MM.1S (cell line): ENCODE results near the gene CDH2.
"Not testable (repeated sequence)": the region's sequence is repeated elsewhere in the genome, so short reads cannot be mapped to it uniquely, and the experiment has no call there.

ENCODE experiments used
- DNase-seq: peaks from one replicate; pipeline ENCODE4 v3.0.0-alpha.2; 2015
- H2AFZ ChIP-seq: fragments of 300-600 bp; sonication (generic); 2 replicates; pipeline ENCODE4 v1.6.0; 2016; ENCODE audit warnings: antibody characterized with exemption, low read length
- H3F3A ChIP-seq: fragments of 300-600 bp; sonication (generic); 2 replicates; pipeline ENCODE4 v1.6.1; 2016; ENCODE audit warnings: mild to moderate bottlenecking, antibody characterized with exemption, low read length, moderate library complexity, mixed read lengths; ENCODE audit not compliant: insufficient read depth
- H3K27ac ChIP-seq: fragments of 300-600 bp; sonication (generic); 2 replicates; pipeline ENCODE4 v1.5.1; 2016; ENCODE audit warnings: mild to moderate bottlenecking, low read length
- H3K27me3 ChIP-seq: fragments of 300-600 bp; sonication (generic); replicated peaks from 2 replicates; pipeline ENCODE4 v1.6.0; 2016; ENCODE audit warnings: low read length; ENCODE audit not compliant: insufficient read depth
- H3K36me3 ChIP-seq: fragments of 300-600 bp; sonication (generic); replicated peaks from 2 replicates; pipeline ENCODE4 v1.6.1; 2016; ENCODE audit warnings: mild to moderate bottlenecking, low read length, mixed read lengths; ENCODE audit not compliant: insufficient read depth
- H3K4me1 ChIP-seq: fragments of 300-600 bp; sonication (generic); 2 replicates; pipeline ENCODE4 v1.6.1; 2016; ENCODE audit warnings: low read length, mixed read lengths
- H3K4me2 ChIP-seq: fragments of 300-600 bp; sonication (generic); 2 replicates; pipeline ENCODE4 v1.6.0; 2016; ENCODE audit warnings: low read depth, low read length
- H3K4me3 ChIP-seq: fragments of 300-600 bp; sonication (generic); 2 replicates; pipeline ENCODE4 v1.5.1; 2016; ENCODE audit warnings: low read length, mixed read lengths
- H3K79me2 ChIP-seq: fragments of 300-600 bp; sonication (generic); 2 replicates; pipeline ENCODE4 v1.6.1; 2016; ENCODE audit warnings: mixed run types, low read length, mixed read lengths
- H3K9ac ChIP-seq: fragments of 300-600 bp; sonication (generic); 2 replicates; pipeline ENCODE4 v1.6.1; 2016; ENCODE audit warnings: low read length, mixed read lengths
- H3K9me2 ChIP-seq: fragments of 300-600 bp; sonication (generic); replicated peaks from 2 replicates; pipeline ENCODE4 v1.6.1; 2016; ENCODE audit warnings: mild to moderate bottlenecking, low read length, mixed read lengths; ENCODE audit not compliant: insufficient read depth
- H3K9me3 ChIP-seq: fragments of 300-600 bp; sonication (generic); replicated peaks from 2 replicates; pipeline ENCODE4 v1.6.1; 2016; ENCODE audit warnings: mild to moderate bottlenecking, low read length, mixed read lengths; ENCODE audit not compliant: insufficient read depth
- H4K20me1 ChIP-seq: fragments of 300-600 bp; sonication (generic); 2 replicates; pipeline ENCODE4 v1.6.1; 2016; ENCODE audit warnings: mild to moderate bottlenecking, low read length, moderate library complexity, mixed read lengths; ENCODE audit not compliant: insufficient read depth
- EZH2 ChIP-seq: fragments of 300-600 bp; sonication (generic); optimal IDR thresholded peaks from 2 replicates; pipeline ENCODE3; 2017; ENCODE audit warnings: low read depth, mild to moderate bottlenecking, antibody characterized with exemption, low read length, mixed read lengths
- EZH2phosphoT487 ChIP-seq: fragments of 300-600 bp; sonication (generic); IDR thresholded peaks from 2 replicates; pipeline ENCODE4 v1.6.1; 2018; ENCODE audit warnings: antibody characterized with exemption, low read length
- TF ChIP-seq, protein P1 (sequence below): fragments of 300-600 bp; sonication (generic); IDR thresholded peaks from 2 replicates; pipeline ENCODE4 v1.5.1; 2016; ENCODE audit warnings: antibody characterized with exemption, low read length, mixed read lengths

Gene CDH2

DNA sequence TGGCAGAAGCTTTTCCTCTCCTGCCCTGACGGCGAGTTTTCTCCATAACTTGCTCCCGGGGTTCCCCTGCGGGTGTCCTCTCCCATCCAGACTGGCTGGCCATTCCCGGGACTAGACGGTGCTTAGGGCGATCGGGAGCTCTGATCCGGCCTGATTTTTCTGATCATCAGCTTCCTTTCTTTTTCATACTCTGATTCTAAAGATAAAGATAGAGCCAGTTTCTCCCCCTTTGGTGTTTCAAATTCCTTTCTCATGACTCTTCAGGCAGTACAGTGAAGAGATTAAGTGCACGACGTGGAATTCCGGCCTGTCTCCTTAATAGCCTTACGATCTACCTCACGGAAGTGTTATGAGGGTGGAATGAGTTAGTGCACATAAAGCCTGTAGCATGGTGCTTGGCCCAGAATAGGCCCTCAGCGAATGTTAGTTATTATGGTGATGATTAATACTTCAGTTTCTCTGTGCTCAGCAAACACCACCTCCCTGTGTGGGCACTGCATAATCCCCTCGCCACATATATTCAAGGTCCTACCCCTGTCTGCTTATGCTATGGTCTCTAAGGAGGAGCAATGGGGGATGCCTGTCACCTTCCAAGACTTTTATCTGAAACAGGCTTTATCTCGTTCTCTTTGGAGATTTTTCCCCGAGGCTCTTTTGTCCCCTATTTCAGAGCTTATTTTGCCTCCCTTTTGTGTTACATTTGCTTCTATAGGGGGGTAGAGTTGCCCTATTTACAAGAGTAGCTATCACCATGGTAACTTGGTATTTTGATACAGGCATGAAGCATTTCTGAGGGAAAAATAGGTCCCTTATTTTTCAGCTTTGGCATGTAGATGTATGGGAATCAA, 254.8 kb downstream of the CDH2 start:
- no peaks in the 10 kb centered on the region for H3K9me3 ChIP-seq
- no peak overlapping the region for H3K4me2 ChIP-seq
- H3K79me2 ChIP-seq = no peaks in the 10 kb centered on the region
- no peak overlapping the region for H3K27ac ChIP-seq
- H3K9ac ChIP-seq = no peak overlapping the region
- no peak overlapping the region for H3K4me3 ChIP-seq
- H2AFZ ChIP-seq = no peak overlapping the region
- DNase-seq = no peak
- H3F3A ChIP-seq = no peaks in the 10 kb centered on the region
- TF ChIP-seq EZH2 (no peak), EZH2phosphoT487 (no peak)
- TF ChIP-seq, protein P1, sequence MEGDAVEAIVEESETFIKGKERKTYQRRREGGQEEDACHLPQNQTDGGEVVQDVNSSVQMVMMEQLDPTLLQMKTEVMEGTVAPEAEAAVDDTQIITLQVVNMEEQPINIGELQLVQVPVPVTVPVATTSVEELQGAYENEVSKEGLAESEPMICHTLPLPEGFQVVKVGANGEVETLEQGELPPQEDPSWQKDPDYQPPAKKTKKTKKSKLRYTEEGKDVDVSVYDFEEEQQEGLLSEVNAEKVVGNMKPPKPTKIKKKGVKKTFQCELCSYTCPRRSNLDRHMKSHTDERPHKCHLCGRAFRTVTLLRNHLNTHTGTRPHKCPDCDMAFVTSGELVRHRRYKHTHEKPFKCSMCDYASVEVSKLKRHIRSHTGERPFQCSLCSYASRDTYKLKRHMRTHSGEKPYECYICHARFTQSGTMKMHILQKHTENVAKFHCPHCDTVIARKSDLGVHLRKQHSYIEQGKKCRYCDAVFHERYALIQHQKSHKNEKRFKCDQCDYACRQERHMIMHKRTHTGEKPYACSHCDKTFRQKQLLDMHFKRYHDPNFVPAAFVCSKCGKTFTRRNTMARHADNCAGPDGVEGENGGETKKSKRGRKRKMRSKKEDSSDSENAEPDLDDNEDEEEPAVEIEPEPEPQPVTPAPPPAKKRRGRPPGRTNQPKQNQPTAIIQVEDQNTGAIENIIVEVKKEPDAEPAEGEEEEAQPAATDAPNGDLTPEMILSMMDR = no peak
- H3K4me1 ChIP-seq = no peaks in the 10 kb centered on the region
- H3K36me3 ChIP-seq = no peaks in the 10 kb centered on the region
- H3K27me3 ChIP-seq = no peaks in the 10 kb centered on the region
- no peaks in the 10 kb centered on the region for H4K20me1 ChIP-seq
- no peaks in the 10 kb centered on the region for H3K9me2 ChIP-seq

- Histone ChIP-seq H3K36me3 (no peaks in the 10 kb centered on the region), H3K4me2 (no peak overlapping the region), H3K27ac (no peak overlapping the region), H3K9me2 (no peaks in the 10 kb centered on the region), H3K4me1 (no peaks in the 10 kb centered on the region), H3K9me3 (no peaks in the 10 kb centered on the region), H2AFZ (no peak overlapping the region), H3K9ac (no peak overlapping the region), H4K20me1 (no peaks in the 10 kb centered on the region), H3K27me3 (no peaks in the 10 kb centered on the region), H3K4me3 (no peak overlapping the region), H3K79me2 (no peaks in the 10 kb centered on the region), H3F3A (no peaks in the 10 kb centered on the region)
- DNase-seq = no peak
- TF ChIP-seq EZH2 (no peak), EZH2phosphoT487 (no peak)
- TF ChIP-seq, protein P1 = no peak
Observed at GRCh38 chr18:27921392-27921791, 255.5 kb downstream of the CDH2 start.

GRCh38 chr18:27920836-27921235, 256.1 kb downstream of the CDH2 start:
- no peak overlapping the region for H2AFZ ChIP-seq
- H3K27me3 ChIP-seq = no peaks in the 10 kb centered on the region
- no peaks in the 10 kb centered on the region for H3K4me1 ChIP-seq
- H3K4me2 ChIP-seq = no peak overlapping the region
- H3K79me2 ChIP-seq = no peaks in the 10 kb centered on the region
- no peaks in the 10 kb centered on the region for H4K20me1 ChIP-seq
- no peaks in the 10 kb centered on the region for H3K36me3 ChIP-seq
- H3K9me2 ChIP-seq = no peaks in the 10 kb centered on the region
- H3K9ac ChIP-seq = no peak overlapping the region
- H3K9me3 ChIP-seq = no peaks in the 10 kb centered on the region
- H3K4me3 ChIP-seq = no peak overlapping the region
- no peak for TF ChIP-seq EZH2phosphoT487
- H3F3A ChIP-seq = no peaks in the 10 kb centered on the region
- DNase-seq = no peak
- no peak overlapping the region for H3K27ac ChIP-seq

DNA sequence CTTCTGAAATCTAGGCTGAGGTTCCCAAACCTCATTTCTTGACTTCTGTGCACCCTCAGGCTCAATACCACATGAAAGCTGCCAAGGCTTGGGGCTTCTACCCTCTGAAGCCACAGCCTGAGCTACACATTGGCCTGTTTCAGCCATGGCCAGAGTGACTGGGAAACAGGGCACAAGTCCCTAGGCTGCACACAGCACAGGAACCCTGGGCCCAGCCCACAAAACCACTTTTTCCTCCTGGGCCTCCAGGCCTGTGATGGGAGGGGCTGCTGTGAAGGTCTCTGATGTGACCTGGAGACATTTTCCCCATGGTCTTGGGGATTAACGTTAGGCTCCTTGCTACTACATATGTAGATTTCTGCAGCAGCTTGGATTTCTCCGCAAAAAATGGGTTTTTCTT, 270.7 kb downstream of the CDH2 start:
- H3K79me2 ChIP-seq, H3K9ac ChIP-seq, H3K9me3 ChIP-seq, H3K9me2 ChIP-seq, H3F3A ChIP-seq, H3K27ac ChIP-seq, H4K20me1 ChIP-seq, H2AFZ ChIP-seq, H3K4me3 ChIP-seq, H3K4me1 ChIP-seq, DNase-seq, H3K27me3 ChIP-seq, H3K36me3 ChIP-seq, H3K4me2 ChIP-seq: not testable (repeated sequence)
